RWPE2 (cell line): ENCODE measurements around the gene PDE4D.

Experiments
- ATAC-seq: fragments of 200-7000 bp; cut with Tn5 transposase; 3 replicates; pipeline ENCODE4 v1.9.1; 2021; ENCODE audit warnings: low read depth
- DNase-seq: peaks from one replicate; pipeline ENCODE4 v3.0.0-alpha.2; 2020; ENCODE audit warnings: low spot score
- H3K27ac ChIP-seq: fragments of 450-650 bp; 2 replicates; pipeline ENCODE4 v1.5.1; 2017; ENCODE audit warnings: mild to moderate bottlenecking; ENCODE audit not compliant: poor library complexity, severe bottlenecking
- H3K27me3 ChIP-seq: fragments of 250-450 bp; sonication (Bioruptor Pico); 2 replicates; pipeline ENCODE4 v1.5.1; 2021; ENCODE audit warnings: mild to moderate bottlenecking, moderate library complexity; ENCODE audit not compliant: insufficient read depth, poor library complexity, severe bottlenecking
- H3K36me3 ChIP-seq: fragments of 250-450 bp; sonication (Bioruptor Pico); 2 replicates; pipeline ENCODE4 v1.5.1; 2020; ENCODE audit warnings: low read depth, mild to moderate bottlenecking, moderate library complexity
- H3K4me1 ChIP-seq: fragments of 250-450 bp; sonication (Bioruptor Pico); 2 replicates; pipeline ENCODE4 v1.5.1; 2021; ENCODE audit warnings: mild to moderate bottlenecking, moderate library complexity; ENCODE audit not compliant: insufficient read depth, poor library complexity, severe bottlenecking
- H3K4me3 ChIP-seq: fragments of 250-450 bp; sonication (Bioruptor Pico); 2 replicates; pipeline ENCODE4 v1.5.1; 2021; ENCODE audit warnings: mild to moderate bottlenecking, moderate library complexity; ENCODE audit not compliant: severe bottlenecking
- H3K9me3 ChIP-seq: fragments of 250-450 bp; sonication (Bioruptor Pico); 2 replicates; pipeline ENCODE4 v1.5.1; 2021; ENCODE audit warnings: mild to moderate bottlenecking, moderate library complexity; ENCODE audit not compliant: severe bottlenecking
- CTCF ChIP-seq: fragments of 450-650 bp; IDR thresholded peaks from one replicate; pipeline ENCODE4 v1.5.1; 2017; ENCODE audit warnings: mild to moderate bottlenecking, moderate library complexity; ENCODE audit not compliant: poor library complexity, severe bottlenecking

Gene PDE4D

GRCh38 chr5:59621477-59621876 is 272.0 kb downstream of the PDE4D start:
- no peak for TF ChIP-seq CTCF
- no peaks in the 10 kb centered on the region for H3K27me3 ChIP-seq
- peaks cover 4% of the 10 kb centered on the region for H3K4me1 ChIP-seq
- H3K4me3 ChIP-seq, result no peak overlapping the region
- no peak for DNase-seq
- H3K36me3 ChIP-seq, result no peaks in the 10 kb centered on the region
- ATAC-seq, result no peak
- no peaks in the 10 kb centered on the region for H3K9me3 ChIP-seq
- H3K27ac ChIP-seq, result no peak overlapping the region

DNA sequence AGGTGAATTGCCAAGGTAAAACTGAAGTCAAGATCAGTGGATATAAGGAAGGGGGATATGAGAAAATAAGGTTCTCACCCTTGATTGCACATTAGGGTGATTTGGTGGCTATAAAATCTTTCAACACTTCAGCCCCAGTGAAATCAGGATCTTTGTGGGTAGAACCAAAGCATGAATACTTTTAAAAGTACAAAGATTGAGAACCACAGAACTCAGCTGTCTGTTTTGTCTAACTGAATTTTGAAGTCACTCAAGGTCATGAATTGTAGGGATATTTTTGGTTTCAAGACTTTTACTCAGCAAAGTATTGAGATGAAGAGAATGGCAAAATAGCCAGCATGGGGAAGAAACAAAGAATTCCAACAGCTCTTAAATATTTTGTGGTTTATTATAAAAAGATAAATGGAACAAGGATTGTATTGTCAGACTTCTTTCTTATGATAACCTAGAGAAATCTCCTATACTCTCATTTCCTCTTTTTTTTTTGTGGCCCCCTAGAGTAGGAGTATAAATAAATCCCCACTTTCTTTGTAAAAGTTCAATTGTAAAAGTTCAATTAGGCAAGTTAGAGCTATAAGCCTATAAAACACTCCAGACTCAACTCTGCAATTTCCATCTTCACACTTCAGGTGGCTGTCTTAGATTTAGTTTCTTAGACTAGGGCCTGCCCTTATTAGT is 272.9 kb downstream of the PDE4D start:
- ATAC-seq, result no peak

GRCh38 chr5:59618644-59619043 is 274.9 kb downstream of the PDE4D start:
- Histone ChIP-seq H3K9me3 (no peaks in the 10 kb centered on the region), H3K27me3 (no peaks in the 10 kb centered on the region), H3K4me1 (peaks cover 17% of the 10 kb centered on the region), H3K4me3 (no peak overlapping the region), H3K27ac (no peak overlapping the region), H3K36me3 (no peaks in the 10 kb centered on the region)
- DNase-seq (no peak), ATAC-seq (no peak)
- no peak for TF ChIP-seq CTCF

More for the DNA sequence above, 272.9 kb downstream of the PDE4D start:
- peaks cover 4% of the 10 kb centered on the region for H3K4me1 ChIP-seq
- DNase-seq, result no peak
- H3K27me3 ChIP-seq, result no peaks in the 10 kb centered on the region
- H3K9me3 ChIP-seq, result no peaks in the 10 kb centered on the region
- no peak overlapping the region for H3K27ac ChIP-seq
- H3K36me3 ChIP-seq, result no peaks in the 10 kb centered on the region
- no peak overlapping the region for H3K4me3 ChIP-seq
- no peak for TF ChIP-seq CTCF

- DNase-seq (no peak), ATAC-seq (no peak)
- no peak overlapping the region for H3K27ac ChIP-seq
- H3K4me1 ChIP-seq, result peaks cover 15% of the 10 kb centered on the region
- no peaks in the 10 kb centered on the region for H3K27me3 ChIP-seq
- TF ChIP-seq CTCF, result no peak
- no peaks in the 10 kb centered on the region for H3K36me3 ChIP-seq
- H3K4me3 ChIP-seq, result no peak overlapping the region
- H3K9me3 ChIP-seq, result no peaks in the 10 kb centered on the region
Measured at GRCh38 chr5:59617186-59617771, 276.2 kb downstream of the PDE4D start.

GRCh38 chr5:59616413-59616812 is 277.1 kb downstream of the PDE4D start:
- DNase-seq (no peak), ATAC-seq (no peak)
- Histone ChIP-seq H3K9me3 (no peaks in the 10 kb centered on the region), H3K27me3 (no peaks in the 10 kb centered on the region), H3K36me3 (no peaks in the 10 kb centered on the region), H3K4me1 (peaks cover 15% of the 10 kb centered on the region), H3K4me3 (no peak overlapping the region), H3K27ac (no peak overlapping the region)
- TF ChIP-seq CTCF, result no peak
